Smooth muscle cell (in vitro differentiated cells): ENCODE data around the gene LIF. TPM values are rescaled to one million over a fixed set of nuclear protein-coding genes. Genes with fewer than 3 reads are reported as not detected.

Experiments used
- DNase-seq: peaks from one replicate; lab custom pipeline; 2025; ENCODE audit not compliant: unreplicated experiment; lab: John Stamatoyannopoulos, UW
- H2AFZ ChIP-seq: fragments of 200-600 bp; sonication (generic); 2 replicates; pipeline ENCODE4 v1.6.0; 2016; ENCODE audit warnings: antibody characterized with exemption, low read depth, mild to moderate bottlenecking
- H3F3A ChIP-seq: fragments of 200-600 bp; sonication (generic); 2 replicates; pipeline ENCODE4 v1.6.0; 2017; ENCODE audit warnings: antibody characterized with exemption, low read depth
- H3K27ac ChIP-seq: fragments of 200-600 bp; sonication (generic); 2 replicates; pipeline ENCODE4 v1.5.1; 2016; ENCODE audit warnings: low read depth, mild to moderate bottlenecking
- H3K27me3 ChIP-seq: fragments of 200-600 bp; sonication (generic); 2 replicates; pipeline ENCODE4 v1.6.1; 2016; ENCODE audit warnings: low read depth, mild to moderate bottlenecking
- H3K36me3 ChIP-seq: fragments of 200-600 bp; sonication (generic); 2 replicates; pipeline ENCODE4 v1.5.1; 2016; ENCODE audit warnings: low read depth
- H3K4me1 ChIP-seq: fragments of 200-600 bp; sonication (generic); 2 replicates; pipeline ENCODE4 v1.5.1; 2016; ENCODE audit warnings: low read depth
- H3K4me2 ChIP-seq: fragments of 200-600 bp; sonication (generic); 2 replicates; pipeline ENCODE4 v1.6.0; 2016; ENCODE audit warnings: mild to moderate bottlenecking
- H3K4me3 ChIP-seq: fragments of 200-600 bp; sonication (generic); 2 replicates; pipeline ENCODE4 v1.5.1; 2016; ENCODE audit warnings: mild to moderate bottlenecking
- H3K79me2 ChIP-seq: fragments of 200-600 bp; sonication (generic); 2 replicates; pipeline ENCODE4 v1.6.0; 2016; ENCODE audit warnings: low read depth, mild to moderate bottlenecking
- H3K9ac ChIP-seq: fragments of 200-600 bp; sonication (generic); 2 replicates; pipeline ENCODE4 v1.6.0; 2016; ENCODE audit warnings: low read depth
- H3K9me3 ChIP-seq: fragments of 200-600 bp; sonication (generic); replicated peaks from 2 replicates; pipeline ENCODE4 v1.5.1; 2016; ENCODE audit warnings: low read depth
- H4K20me1 ChIP-seq: fragments of 200-600 bp; sonication (generic); 2 replicates; pipeline ENCODE4 v1.6.0; 2016; ENCODE audit warnings: low read depth
- WGBS: methylation state at CpG from one replicate; pipeline ENCODE4 v1.1.7; 2016; ENCODE audit warnings: low lambda C conversion rate; 5-methylcytosine and 5-hydroxymethylcytosine counted together
- polyA plus RNA-seq: library from polyadenylated mRNA; unstranded; fragments of >200 nt; fragmentation: Nextera tagmentation; extraction: Ambion mirVana; gene quantifications from 2 replicates; pipeline ENCODE4 v1.2.1, GENCODE V29; 2016
- total RNA-seq: library from RNA; depleted of rRNA; stranded (reverse); fragments of >200 nt; gene quantifications from 2 replicates; pipeline ENCODE4 v1.2.3, GENCODE V29; 2014
- TF ChIP-seq, protein P1 (sequence below): fragments of 200-600 bp; sonication (generic); IDR thresholded peaks from 2 replicates; pipeline ENCODE4 v1.5.1; 2017; ENCODE audit warnings: borderline replicate concordance, mild to moderate bottlenecking, antibody characterized with exemption; ENCODE audit not compliant: insufficient read depth, poor library complexity, severe bottlenecking

The LIF gene
- total and polyA plus RNA-seq, 2 experiments from 2014 or later = 29.9 to 31.2 TPM

DNA sequence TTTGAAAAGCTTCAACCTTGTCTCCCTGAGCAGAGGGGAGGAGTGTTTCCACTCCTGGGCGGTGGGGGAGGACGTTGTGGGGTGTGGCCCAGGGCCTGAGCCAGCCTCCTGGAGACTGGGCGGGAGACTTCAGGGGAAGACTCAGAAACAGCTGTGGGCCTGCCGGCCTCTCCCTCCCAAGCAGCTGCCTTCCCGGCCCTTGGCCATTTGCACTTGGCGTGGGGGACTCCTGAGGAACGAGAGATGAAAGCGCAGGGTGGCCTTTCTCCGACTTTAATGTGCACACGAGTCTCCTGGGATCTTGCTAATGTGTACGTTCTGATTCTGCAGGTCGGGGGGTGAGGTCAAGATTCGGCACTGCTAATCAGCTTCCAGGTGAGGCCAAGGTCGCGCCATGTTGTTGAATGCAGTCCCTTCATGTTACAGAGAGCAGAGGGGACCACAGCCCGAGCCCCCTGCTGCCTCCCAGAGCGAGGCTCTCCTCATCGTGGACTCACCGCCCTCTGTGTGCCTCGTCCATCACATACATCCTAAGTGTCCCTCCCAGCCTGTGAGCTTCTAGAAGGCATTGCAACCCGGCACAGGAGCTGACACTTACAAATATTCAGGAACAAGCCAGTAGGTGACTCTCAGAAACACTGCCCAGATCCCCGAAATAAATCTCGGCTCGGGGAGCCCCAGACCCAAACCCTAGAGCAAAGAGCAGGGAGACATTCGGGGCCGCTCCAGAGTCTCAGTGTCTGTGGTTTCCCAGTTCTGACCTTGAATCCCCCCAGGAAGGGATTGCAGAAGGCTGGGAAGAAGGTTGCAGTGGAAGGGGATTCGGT lies 7.7 kb downstream of the LIF start:
- DNase-seq = no peak
- Histone ChIP-seq H2AFZ (no peak overlapping the region), H3K9ac (peak overlapping the region; percentile 40), H3K79me2 (peaks cover 12% of the 10 kb centered on the region), H3K36me3 (no peaks in the 10 kb centered on the region), H3F3A (peaks cover 38% of the 10 kb centered on the region), H3K4me3 (no peak overlapping the region), H4K20me1 (no peaks in the 10 kb centered on the region), H3K4me1 (peaks cover 28% of the 10 kb centered on the region), H3K27me3 (no peaks in the 10 kb centered on the region), H3K27ac (peak overlapping the region; percentile 94), H3K4me2 (peak overlapping the region; percentile 15), H3K9me3 (no peaks in the 10 kb centered on the region)
- TF ChIP-seq, protein P1, sequence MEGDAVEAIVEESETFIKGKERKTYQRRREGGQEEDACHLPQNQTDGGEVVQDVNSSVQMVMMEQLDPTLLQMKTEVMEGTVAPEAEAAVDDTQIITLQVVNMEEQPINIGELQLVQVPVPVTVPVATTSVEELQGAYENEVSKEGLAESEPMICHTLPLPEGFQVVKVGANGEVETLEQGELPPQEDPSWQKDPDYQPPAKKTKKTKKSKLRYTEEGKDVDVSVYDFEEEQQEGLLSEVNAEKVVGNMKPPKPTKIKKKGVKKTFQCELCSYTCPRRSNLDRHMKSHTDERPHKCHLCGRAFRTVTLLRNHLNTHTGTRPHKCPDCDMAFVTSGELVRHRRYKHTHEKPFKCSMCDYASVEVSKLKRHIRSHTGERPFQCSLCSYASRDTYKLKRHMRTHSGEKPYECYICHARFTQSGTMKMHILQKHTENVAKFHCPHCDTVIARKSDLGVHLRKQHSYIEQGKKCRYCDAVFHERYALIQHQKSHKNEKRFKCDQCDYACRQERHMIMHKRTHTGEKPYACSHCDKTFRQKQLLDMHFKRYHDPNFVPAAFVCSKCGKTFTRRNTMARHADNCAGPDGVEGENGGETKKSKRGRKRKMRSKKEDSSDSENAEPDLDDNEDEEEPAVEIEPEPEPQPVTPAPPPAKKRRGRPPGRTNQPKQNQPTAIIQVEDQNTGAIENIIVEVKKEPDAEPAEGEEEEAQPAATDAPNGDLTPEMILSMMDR = no peak
- 71% methylated on average over 27 of the region's 27 CpGs for WGBS

DNA sequence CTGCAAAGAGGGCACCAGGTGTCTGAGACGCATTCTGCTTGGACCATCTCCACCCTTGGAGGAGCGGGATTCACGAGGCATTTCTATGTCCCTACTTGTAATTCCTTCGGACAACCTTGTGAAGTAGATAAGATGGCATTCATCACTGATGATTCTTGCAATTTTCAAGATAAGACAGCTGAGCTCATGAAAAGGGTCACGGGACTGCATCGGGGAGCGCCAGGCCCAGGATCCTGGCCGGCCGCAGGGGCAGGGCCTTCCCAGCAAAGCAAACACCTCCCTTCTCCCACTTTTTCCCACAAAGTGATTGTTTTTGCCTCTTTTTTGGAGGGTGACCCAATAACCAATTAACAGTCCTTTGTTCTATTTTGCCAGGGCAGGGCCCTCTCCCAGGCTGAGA lies 8.4 kb downstream of the LIF start:
- 68% methylated on average over 9 of the region's 9 CpGs for WGBS
- Histone ChIP-seq H3K4me3 (no peak overlapping the region), H2AFZ (no peak overlapping the region), H3K27me3 (no peaks in the 10 kb centered on the region), H3K79me2 (peaks cover 7% of the 10 kb centered on the region), H3K36me3 (no peaks in the 10 kb centered on the region), H4K20me1 (no peaks in the 10 kb centered on the region), H3F3A (peaks cover 38% of the 10 kb centered on the region), H3K9me3 (no peaks in the 10 kb centered on the region), H3K4me2 (peak overlapping the region; percentile 15), H3K9ac (peak overlapping the region; percentile 40), H3K27ac (peak overlapping the region; percentile 94), H3K4me1 (peaks cover 28% of the 10 kb centered on the region)
- no peak for DNase-seq
- TF ChIP-seq, protein P1 = no peak

DNA sequence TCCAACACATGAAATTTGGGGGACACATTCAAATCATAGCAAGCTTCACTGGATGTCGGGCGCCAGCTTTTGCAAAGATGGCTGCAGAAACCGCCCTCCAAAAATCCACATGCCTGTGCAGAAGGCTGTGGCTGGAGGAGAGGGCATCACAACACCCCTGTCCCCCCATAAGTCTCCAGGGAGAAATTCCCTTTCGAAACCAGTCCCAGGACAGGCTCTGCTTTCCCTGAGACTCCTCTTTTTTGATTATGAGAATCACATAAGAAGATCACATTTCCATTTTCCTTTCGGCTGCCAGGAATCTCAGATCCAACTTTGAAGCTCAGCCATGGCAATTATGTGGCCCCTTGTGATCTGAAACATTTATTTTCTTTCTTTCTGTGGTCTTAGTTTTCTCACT lies 9.7 kb downstream of the LIF start:
- Histone ChIP-seq H4K20me1 (no peaks in the 10 kb centered on the region), H3F3A (peaks cover 32% of the 10 kb centered on the region), H3K79me2 (no peaks in the 10 kb centered on the region), H3K36me3 (no peaks in the 10 kb centered on the region), H3K9ac (no peak overlapping the region), H3K4me1 (peaks cover 28% of the 10 kb centered on the region), H3K4me2 (peak overlapping the region; percentile 60), H2AFZ (no peak overlapping the region), H3K4me3 (no peak overlapping the region), H3K27ac (peak overlapping the region; percentile 94), H3K27me3 (no peaks in the 10 kb centered on the region), H3K9me3 (no peaks in the 10 kb centered on the region)
- DNase-seq = no peak
- TF ChIP-seq, protein P1 = no peak
- 97% methylated on average over 5 of the region's 5 CpGs for WGBS

DNA sequence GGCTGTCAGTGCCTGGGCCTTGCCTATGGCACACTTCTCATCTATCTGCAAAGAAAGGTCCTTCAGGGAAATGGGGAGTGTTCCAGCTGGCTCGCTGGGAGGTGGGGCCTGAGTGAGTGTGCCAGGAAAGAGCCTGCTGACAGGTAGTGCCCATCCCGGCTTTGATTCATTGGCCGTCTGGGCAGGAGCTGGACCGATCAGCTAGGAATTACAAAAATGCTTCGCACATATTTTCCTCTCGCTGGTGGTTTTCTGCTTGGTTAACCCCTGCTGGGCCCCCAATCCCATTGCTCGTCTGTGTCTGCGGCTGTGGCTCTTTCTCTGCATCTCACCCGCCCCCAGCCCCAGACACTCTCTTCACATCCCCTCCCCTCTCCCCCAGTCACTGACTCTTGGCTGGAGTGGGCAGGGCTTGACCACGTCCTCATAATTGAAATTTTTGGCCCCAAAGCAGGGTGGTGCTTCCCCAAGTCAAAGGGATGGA lies 10.8 kb downstream of the LIF start:
- peak overlapping the region; percentile 94 for H3K27ac ChIP-seq
- peak overlapping the region; percentile 60 for H3K4me2 ChIP-seq
- peak overlapping the region; percentile 79 for H3K9ac ChIP-seq
- H2AFZ ChIP-seq = no peak overlapping the region
- no peaks in the 10 kb centered on the region for H3K36me3 ChIP-seq
- TF ChIP-seq, protein P1 = no peak
- no peaks in the 10 kb centered on the region for H4K20me1 ChIP-seq
- WGBS = 3% methylated on average over 10 of the region's 10 CpGs
- H3K27me3 ChIP-seq = no peaks in the 10 kb centered on the region
- peaks cover 26% of the 10 kb centered on the region for H3F3A ChIP-seq
- no peak overlapping the region for H3K4me3 ChIP-seq
- H3K4me1 ChIP-seq = peaks cover 28% of the 10 kb centered on the region
- H3K79me2 ChIP-seq = no peaks in the 10 kb centered on the region
- no peak for DNase-seq
- H3K9me3 ChIP-seq = no peaks in the 10 kb centered on the region
